Hepatocyte (in vitro differentiated cells): ENCODE measurements around the gene ZNF536. TPM values are rescaled to one million over a fixed set of nuclear protein-coding genes. Genes with fewer than 3 reads are reported as not detected.
"Not testable (repeated sequence)": the region's sequence is repeated elsewhere in the genome, so short reads cannot be mapped to it uniquely, and the experiment has no call there.

Experiments
- DNase-seq: peaks from one replicate; pipeline ENCODE4 v3.0.0-alpha.2; 2016; ENCODE audit warnings: low spot score
- H2AFZ ChIP-seq: fragments of 200-600 bp; sonication (generic); 2 replicates; pipeline ENCODE4 v1.6.0; 2016; ENCODE audit warnings: antibody characterized with exemption, mild to moderate bottlenecking
- H3K27ac ChIP-seq: fragments of 200-600 bp; sonication (generic); 2 replicates; pipeline ENCODE4 v1.5.1; 2016; ENCODE audit warnings: mild to moderate bottlenecking
- H3K27me3 ChIP-seq: fragments of 200-600 bp; sonication (generic); 2 replicates; pipeline ENCODE4 v1.6.1; 2016
- H3K36me3 ChIP-seq: fragments of 200-600 bp; sonication (generic); replicated peaks from 2 replicates; pipeline ENCODE4 v1.5.1; 2016; ENCODE audit warnings: low read depth; ENCODE audit not compliant: insufficient read depth
- H3K4me1 ChIP-seq: fragments of 200-600 bp; sonication (generic); 2 replicates; pipeline ENCODE4 v1.5.1; 2016; ENCODE audit warnings: mild to moderate bottlenecking, moderate library complexity; ENCODE audit not compliant: insufficient read depth
- H3K4me2 ChIP-seq: fragments of 200-600 bp; sonication (generic); 2 replicates; pipeline ENCODE4 v1.6.0; 2016
- H3K4me3 ChIP-seq: fragments of 200-600 bp; sonication (generic); 2 replicates; pipeline ENCODE4 v1.5.1; 2016; ENCODE audit warnings: mild to moderate bottlenecking
- H3K79me2 ChIP-seq: fragments of 200-600 bp; sonication (generic); 2 replicates; pipeline ENCODE4 v1.6.0; 2017; ENCODE audit warnings: mild to moderate bottlenecking
- H3K9me2 ChIP-seq: fragments of 200-600 bp; sonication (generic); replicated peaks from 2 replicates; pipeline ENCODE4 v1.6.0; 2017; ENCODE audit warnings: mild to moderate bottlenecking; ENCODE audit not compliant: insufficient read depth
- H3K9me3 ChIP-seq: fragments of 200-600 bp; sonication (generic); 2 replicates; pipeline ENCODE4 v1.5.1; 2016; ENCODE audit warnings: low read depth, mild to moderate bottlenecking
- H4K20me1 ChIP-seq: fragments of 200-600 bp; sonication (generic); 2 replicates; pipeline ENCODE4 v1.6.0; 2016; ENCODE audit warnings: mild to moderate bottlenecking; ENCODE audit not compliant: insufficient read depth, poor library complexity, severe bottlenecking
- EZH2 ChIP-seq: fragments of 200-600 bp; sonication (generic); IDR thresholded peaks from 2 replicates; pipeline ENCODE4 v1.6.1; 2016; ENCODE audit warnings: antibody characterized with exemption, mild to moderate bottlenecking, borderline replicate concordance
- EZH2phosphoT487 ChIP-seq: fragments of 200-600 bp; sonication (generic); IDR thresholded peaks from one replicate; pipeline ENCODE4 v1.6.1; 2018; ENCODE audit warnings: antibody characterized with exemption, mild to moderate bottlenecking, low read depth, moderate library complexity; ENCODE audit not compliant: unreplicated experiment, severe bottlenecking
- WGBS: methylation state at CpG from one replicate; pipeline ENCODE4 v1.1.6; 2016; ENCODE audit warnings: low lambda C conversion rate; ENCODE audit errors: missing lambda C conversion rate; 5-methylcytosine and 5-hydroxymethylcytosine counted together
- polyA plus RNA-seq: library from polyadenylated mRNA; unstranded; fragments of >200 nt; fragmentation: Nextera tagmentation; extraction: Ambion mirVana; gene quantifications from 2 replicates; pipeline ENCODE4 v1.2.1, GENCODE V29; 2016
- total RNA-seq: library from RNA; depleted of rRNA; stranded (reverse); fragments of >200 nt; gene quantifications from 2 replicates; pipeline ENCODE4 v1.2.3, GENCODE V29; 2014
- TF ChIP-seq, protein P1 (sequence below): fragments of 200-600 bp; sonication (generic); IDR thresholded peaks from 2 replicates; pipeline ENCODE4 v1.5.1; 2016; ENCODE audit warnings: antibody characterized with exemption, mild to moderate bottlenecking; ENCODE audit not compliant: poor library complexity

Gene ZNF536
- total and polyA plus RNA-seq, 2 experiments from 2014 or later, result 4.1 to 7.5 TPM

DNA sequence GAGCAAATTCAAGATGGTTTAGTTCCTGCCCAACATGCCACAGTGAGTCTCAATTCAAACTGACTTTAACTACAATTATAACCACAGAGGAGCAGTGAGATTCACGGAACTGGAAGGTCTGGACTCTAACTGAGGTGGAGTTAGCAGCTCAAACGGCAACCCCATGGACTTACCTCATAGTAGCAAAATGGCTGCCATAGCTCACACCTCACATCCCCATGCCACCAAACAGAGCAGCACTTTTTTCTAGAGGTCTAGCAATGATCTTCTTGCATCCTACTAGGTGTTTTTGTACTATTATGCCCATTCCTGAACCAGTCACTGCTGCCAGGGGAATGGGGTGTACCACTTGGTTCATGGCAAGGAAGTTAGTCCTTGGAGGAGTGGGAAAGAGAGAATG is 87.7 kb downstream of the ZNF536 start:
- 91% methylated on average over 2 of the region's 2 CpGs for WGBS
- DNase-seq, result no peak
- no peaks in the 10 kb centered on the region for H3K4me1 ChIP-seq
- no peak overlapping the region for H2AFZ ChIP-seq
- no peaks in the 10 kb centered on the region for H3K9me3 ChIP-seq
- no peaks in the 10 kb centered on the region for H3K36me3 ChIP-seq
- no peaks in the 10 kb centered on the region for H4K20me1 ChIP-seq
- no peaks in the 10 kb centered on the region for H3K9me2 ChIP-seq
- no peak overlapping the region for H3K4me3 ChIP-seq
- H3K27ac ChIP-seq, result no peak overlapping the region
- H3K27me3 ChIP-seq, result no peaks in the 10 kb centered on the region
- no peak overlapping the region for H3K4me2 ChIP-seq
- H3K79me2 ChIP-seq, result no peaks in the 10 kb centered on the region
- TF ChIP-seq, protein P1, sequence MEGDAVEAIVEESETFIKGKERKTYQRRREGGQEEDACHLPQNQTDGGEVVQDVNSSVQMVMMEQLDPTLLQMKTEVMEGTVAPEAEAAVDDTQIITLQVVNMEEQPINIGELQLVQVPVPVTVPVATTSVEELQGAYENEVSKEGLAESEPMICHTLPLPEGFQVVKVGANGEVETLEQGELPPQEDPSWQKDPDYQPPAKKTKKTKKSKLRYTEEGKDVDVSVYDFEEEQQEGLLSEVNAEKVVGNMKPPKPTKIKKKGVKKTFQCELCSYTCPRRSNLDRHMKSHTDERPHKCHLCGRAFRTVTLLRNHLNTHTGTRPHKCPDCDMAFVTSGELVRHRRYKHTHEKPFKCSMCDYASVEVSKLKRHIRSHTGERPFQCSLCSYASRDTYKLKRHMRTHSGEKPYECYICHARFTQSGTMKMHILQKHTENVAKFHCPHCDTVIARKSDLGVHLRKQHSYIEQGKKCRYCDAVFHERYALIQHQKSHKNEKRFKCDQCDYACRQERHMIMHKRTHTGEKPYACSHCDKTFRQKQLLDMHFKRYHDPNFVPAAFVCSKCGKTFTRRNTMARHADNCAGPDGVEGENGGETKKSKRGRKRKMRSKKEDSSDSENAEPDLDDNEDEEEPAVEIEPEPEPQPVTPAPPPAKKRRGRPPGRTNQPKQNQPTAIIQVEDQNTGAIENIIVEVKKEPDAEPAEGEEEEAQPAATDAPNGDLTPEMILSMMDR, result no peak
- TF ChIP-seq EZH2phosphoT487, result no peak
- no peak for TF ChIP-seq EZH2

DNA sequence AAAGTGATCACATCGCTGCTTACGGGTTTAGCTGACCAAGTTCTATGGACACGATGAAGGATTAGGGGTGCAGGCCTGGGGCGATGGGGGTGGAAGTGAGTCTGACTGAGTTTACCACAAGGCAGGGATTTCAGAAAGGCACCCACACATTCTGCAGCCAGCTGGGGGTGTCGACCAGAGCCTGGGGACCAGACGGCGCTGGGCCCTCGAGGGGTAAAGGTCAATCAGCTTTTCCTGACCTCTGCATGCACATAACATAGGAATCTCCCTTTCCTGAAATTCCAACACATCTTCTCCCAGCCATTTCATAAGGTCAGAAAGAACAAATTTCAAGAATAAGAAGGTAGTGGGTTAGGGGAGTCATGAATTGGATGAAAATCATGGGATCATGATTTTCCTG is 92.0 kb downstream of the ZNF536 start:
- H3K9me3 ChIP-seq, result no peaks in the 10 kb centered on the region
- H3K27ac ChIP-seq, result no peak overlapping the region
- H2AFZ ChIP-seq, result no peak overlapping the region
- no peak for DNase-seq
- no peak overlapping the region for H3K4me2 ChIP-seq
- WGBS, result 84% methylated on average over 8 of the region's 8 CpGs
- H3K27me3 ChIP-seq, result no peaks in the 10 kb centered on the region
- H4K20me1 ChIP-seq, result no peaks in the 10 kb centered on the region
- no peaks in the 10 kb centered on the region for H3K4me1 ChIP-seq
- H3K36me3 ChIP-seq, result no peaks in the 10 kb centered on the region
- H3K9me2 ChIP-seq, result no peaks in the 10 kb centered on the region
- TF ChIP-seq EZH2, result no peak
- no peak for TF ChIP-seq EZH2phosphoT487
- TF ChIP-seq, protein P1, result no peak
- H3K4me3 ChIP-seq, result no peak overlapping the region
- no peaks in the 10 kb centered on the region for H3K79me2 ChIP-seq

DNA sequence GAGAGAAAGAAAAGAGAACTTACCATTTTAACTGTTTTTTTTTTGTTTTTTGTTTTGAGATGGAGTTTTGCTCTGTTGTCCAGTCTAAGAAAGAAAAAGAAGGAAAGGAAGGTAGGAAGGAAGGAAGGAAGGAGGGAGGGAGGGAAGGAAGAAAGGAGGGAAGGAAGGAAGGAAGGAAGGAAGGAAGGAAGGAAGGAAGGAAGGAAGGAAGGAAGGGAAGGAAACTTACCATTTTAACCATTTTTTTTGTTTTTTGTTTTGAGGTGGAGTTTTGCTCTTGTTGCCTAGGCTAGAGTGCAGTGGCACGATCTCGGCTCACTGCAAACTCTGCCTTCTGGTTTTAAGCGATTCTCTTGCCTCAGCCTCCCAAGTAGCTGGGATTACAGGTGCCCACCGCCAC is 94.4 kb downstream of the ZNF536 start:
- not testable (repeated sequence) for H3K27me3 ChIP-seq, H4K20me1 ChIP-seq, H3K4me2 ChIP-seq, H3K9me2 ChIP-seq, DNase-seq, H3K4me1 ChIP-seq, H3K4me3 ChIP-seq, H3K27ac ChIP-seq, H3K36me3 ChIP-seq, H2AFZ ChIP-seq, H3K9me3 ChIP-seq, H3K79me2 ChIP-seq
- 98% methylated on average over 4 of the region's 4 CpGs for WGBS

DNA sequence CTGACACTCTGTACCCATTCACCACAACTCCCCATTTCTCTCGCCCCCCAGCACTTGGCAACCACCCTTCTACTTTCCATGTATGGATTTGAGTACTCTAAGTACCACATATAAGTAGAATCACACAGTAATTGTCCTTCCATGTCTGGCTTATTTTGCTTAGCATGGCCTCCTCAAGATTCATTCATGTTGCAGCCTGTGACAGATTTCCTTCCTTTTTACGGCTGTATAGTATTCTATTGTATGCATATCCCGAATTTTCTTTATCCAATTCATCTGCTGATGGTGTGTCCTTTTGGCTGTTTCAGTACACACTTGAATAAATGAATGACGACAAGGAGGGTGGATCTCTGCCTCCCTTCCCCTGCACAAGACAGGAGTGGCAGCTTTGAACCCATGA is 95.1 kb downstream of the ZNF536 start:
- H4K20me1 ChIP-seq, result no peaks in the 10 kb centered on the region
- no peaks in the 10 kb centered on the region for H3K27me3 ChIP-seq
- no peak overlapping the region for H3K27ac ChIP-seq
- H3K4me3 ChIP-seq, result no peak overlapping the region
- no peaks in the 10 kb centered on the region for H3K79me2 ChIP-seq
- no peaks in the 10 kb centered on the region for H3K9me2 ChIP-seq
- 92% methylated on average over 4 of the region's 4 CpGs for WGBS
- no peak overlapping the region for H2AFZ ChIP-seq
- TF ChIP-seq, protein P1, result no peak
- no peak for TF ChIP-seq EZH2
- TF ChIP-seq EZH2phosphoT487, result no peak
- H3K4me2 ChIP-seq, result no peak overlapping the region
- no peaks in the 10 kb centered on the region for H3K36me3 ChIP-seq
- DNase-seq, result no peak
- no peaks in the 10 kb centered on the region for H3K4me1 ChIP-seq
- H3K9me3 ChIP-seq, result no peaks in the 10 kb centered on the region
